Anterior cingulate cortex (tissue), 58 donors: Measurements from ENCODE around the gene COMMD3.

Experiments
- DNase-seq, 58 donors: peaks; one replicate each; lab custom pipeline; 2025; lab: John Stamatoyannopoulos, UW

The COMMD3 gene

DNA sequence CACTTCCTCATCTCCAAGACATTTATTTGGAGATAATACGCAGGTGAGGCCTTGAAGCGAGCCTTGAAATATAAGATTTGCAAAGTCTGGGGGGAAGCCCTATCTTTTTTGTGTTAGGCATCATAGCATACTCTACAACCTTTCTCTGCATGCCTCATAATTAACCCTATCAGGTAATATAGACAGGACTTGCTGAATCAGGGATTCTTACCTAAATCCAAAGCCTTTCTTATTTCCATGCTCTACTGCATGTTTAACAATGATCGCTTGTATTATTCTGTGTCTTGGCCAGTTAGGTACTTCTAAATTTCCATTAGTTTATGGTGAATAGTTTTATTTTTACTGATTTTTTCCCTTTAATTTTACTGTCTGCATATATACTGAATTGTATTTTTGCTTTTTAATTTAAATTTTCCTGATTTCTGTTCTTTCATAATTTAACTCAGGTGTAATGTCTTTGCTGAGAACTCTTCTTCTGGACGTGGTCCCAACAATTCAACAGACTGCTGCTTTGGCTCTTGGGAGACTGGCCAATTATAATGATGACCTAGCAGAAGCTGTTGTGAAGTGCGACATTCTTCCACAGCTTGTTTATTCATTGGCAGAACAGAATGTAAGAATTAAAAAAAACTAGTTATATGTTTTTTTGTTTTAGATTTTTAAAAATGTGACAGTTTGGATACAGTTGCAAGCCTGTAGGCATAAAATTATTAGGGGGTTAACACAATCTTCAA, 48.4 kb downstream of the COMMD3 start:
- DNase-seq, result no peak

- DNase-seq, result no peak
Measured at GRCh38 chr10:22365233-22365632, 49.0 kb downstream of the COMMD3 start.

DNA sequence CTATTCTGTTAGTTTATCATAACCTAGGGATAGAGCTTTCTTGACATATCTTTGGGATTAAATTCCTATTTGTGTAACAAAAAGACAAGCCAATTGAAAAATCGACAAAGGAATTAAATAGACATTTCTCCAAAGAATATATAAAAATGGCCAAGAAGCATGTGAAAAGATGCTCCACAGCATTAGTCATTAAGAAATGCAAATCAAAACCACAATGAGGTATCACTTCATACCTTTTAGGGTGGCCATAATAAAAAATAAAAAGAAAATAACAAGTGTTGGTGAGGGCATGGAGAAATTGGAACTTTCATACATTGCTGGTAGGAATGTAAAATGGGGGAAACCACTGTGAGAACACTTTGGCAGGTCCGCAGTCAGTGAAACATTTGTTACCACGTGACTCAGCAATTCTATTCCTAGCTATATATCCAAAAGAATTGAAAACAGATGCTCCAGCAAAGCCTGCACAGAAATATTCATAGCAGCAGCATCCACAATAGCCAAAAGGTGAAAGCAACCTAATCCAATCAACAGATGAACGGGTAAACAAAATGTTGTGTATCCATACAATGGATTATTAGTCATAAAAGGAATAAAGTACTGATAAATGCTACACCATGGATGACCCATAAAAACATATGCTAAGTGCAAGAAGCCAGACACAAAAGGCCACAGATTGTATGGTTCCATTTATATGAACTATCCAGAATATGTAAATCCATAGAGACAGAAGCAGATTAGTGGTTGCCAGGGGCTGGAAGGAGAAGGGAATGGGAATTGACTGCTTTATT, 49.7 kb downstream of the COMMD3 start:
- no peak for DNase-seq

- no peak for DNase-seq
Measured at GRCh38 chr10:22366435-22366703, 50.2 kb downstream of the COMMD3 start.

GRCh38 chr10:22366771-22367170, 50.6 kb downstream of the COMMD3 start:
- no peak for DNase-seq

- DNase-seq, result no peak
Measured at GRCh38 chr10:22367471-22367870, 51.3 kb downstream of the COMMD3 start.

DNA sequence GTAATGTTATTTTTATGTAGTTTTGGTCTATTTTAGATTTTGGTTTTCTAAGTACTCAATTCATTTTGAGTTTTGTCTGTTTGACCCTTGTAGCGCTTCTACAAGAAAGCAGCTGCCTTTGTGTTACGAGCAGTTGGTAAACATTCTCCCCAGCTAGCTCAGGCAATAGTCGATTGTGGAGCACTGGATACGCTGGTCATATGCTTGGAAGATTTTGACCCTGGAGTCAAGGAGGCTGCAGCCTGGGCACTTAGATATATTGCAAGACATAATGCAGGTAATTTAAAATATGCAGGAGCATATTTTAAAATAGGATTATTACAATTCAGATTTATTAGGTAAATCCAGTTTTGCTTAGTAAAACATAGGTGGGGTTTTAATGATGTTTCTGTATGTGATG, 52.2 kb downstream of the COMMD3 start:
- DNase-seq, result no peak

GRCh38 chr10:22368981-22369380, 52.8 kb downstream of the COMMD3 start:
- DNase-seq, result no peak

DNA sequence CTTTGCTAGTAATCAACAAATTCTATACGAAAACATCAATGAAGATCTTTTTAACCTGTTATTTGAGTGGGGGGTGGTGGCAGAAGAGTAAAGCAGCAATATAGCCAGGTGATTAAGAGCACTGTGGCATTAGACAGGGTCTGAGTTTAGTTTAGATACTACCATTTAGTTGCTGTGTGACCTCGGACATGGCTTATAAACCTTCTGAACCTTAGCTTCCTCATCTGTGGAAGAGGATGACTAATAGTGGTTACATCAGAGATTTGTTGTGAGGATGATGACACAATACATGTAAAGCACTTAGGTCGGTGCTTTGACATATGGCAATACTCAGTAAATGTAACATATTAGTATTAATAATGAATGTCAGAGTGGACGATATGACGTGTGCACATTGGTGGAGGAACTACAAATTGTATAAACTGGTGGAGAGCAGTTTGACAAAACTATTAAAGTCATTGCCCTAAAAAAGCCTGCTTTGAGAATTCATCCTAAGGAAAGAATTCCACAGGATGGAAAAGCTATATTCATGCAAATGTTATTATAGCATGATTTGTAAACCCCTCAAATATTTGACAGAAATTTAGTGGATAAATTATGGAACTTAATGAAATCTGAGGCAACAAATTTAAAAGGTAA, 53.4 kb downstream of the COMMD3 start:
- DNase-seq, result no peak
